Stimulated activated CD4-positive, alpha-beta T cell treated with anti-CD3 and anti-CD28 coated beads, Interleukin-12 subunit alpha, Interleukin-12 subunit beta, amount 100 ng/mL, for 4 hours (primary cell): ENCODE results near the gene NOSTRIN.
"Not testable (repeated sequence)": the region's sequence is repeated elsewhere in the genome, so short reads cannot be mapped to it uniquely, and the experiment has no call there.

Experiments used
- DNase-seq: peaks from one replicate; pipeline ENCODE4 v3.0.0-alpha.2; 2020

The NOSTRIN gene

GRCh38 chr2:168801961-168802858 is at the start of gene NOSTRIN:
TSS of gene NOSTRIN (plus strand) at chr2:168802637. CDS start at chr2:168802647, 10 bp downstream.
- no peak for DNase-seq

- DNase-seq = no peak
Measured at GRCh38 chr2:168753765-168754329, 48.6 kb upstream of the NOSTRIN start.

- DNase-seq = no peak
Measured at GRCh38 chr2:168757223-168757622, 45.2 kb upstream of the NOSTRIN start.

GRCh38 chr2:168758970-168759820 is 43.2 kb upstream of the NOSTRIN start:
- DNase-seq = no peak

GRCh38 chr2:168765401-168765800 is 37.0 kb upstream of the NOSTRIN start:
- DNase-seq = no peak

- no peak for DNase-seq
Measured at GRCh38 chr2:168766600-168766999, 35.8 kb upstream of the NOSTRIN start.

GRCh38 chr2:168767258-168767657 is 35.2 kb upstream of the NOSTRIN start:
- DNase-seq = no peak

- not testable (repeated sequence) for DNase-seq
Measured at GRCh38 chr2:168768357-168768756, 34.1 kb upstream of the NOSTRIN start.

GRCh38 chr2:168770796-168771195 is 31.6 kb upstream of the NOSTRIN start:
- DNase-seq = no peak

- DNase-seq = no peak
Measured at GRCh38 chr2:168772704-168773103, 29.7 kb upstream of the NOSTRIN start.

- DNase-seq = no peak
Measured at GRCh38 chr2:168773128-168773527, 29.3 kb upstream of the NOSTRIN start.

- no peak for DNase-seq
Measured at GRCh38 chr2:168773719-168774521, 28.5 kb upstream of the NOSTRIN start.

- no peak for DNase-seq
Measured at GRCh38 chr2:168775837-168776236, 26.6 kb upstream of the NOSTRIN start.

- no peak for DNase-seq
Measured at GRCh38 chr2:168780669-168781071, 21.8 kb upstream of the NOSTRIN start.

- DNase-seq = no peak
Measured at GRCh38 chr2:168781191-168781817, 21.1 kb upstream of the NOSTRIN start.

- DNase-seq = no peak
Measured at GRCh38 chr2:168782271-168782670, 20.2 kb upstream of the NOSTRIN start.

GRCh38 chr2:168784993-168785392 is 17.4 kb upstream of the NOSTRIN start:
- DNase-seq = no peak

- DNase-seq = no peak
Measured at GRCh38 chr2:168787098-168787781, 15.2 kb upstream of the NOSTRIN start.

- no peak for DNase-seq
Measured at GRCh38 chr2:168787782-168788376, 14.6 kb upstream of the NOSTRIN start.

- no peak for DNase-seq
Measured at GRCh38 chr2:168789776-168790175, 12.7 kb upstream of the NOSTRIN start.
